Measurements from ENCODE around the gene NPTN. TPM values are rescaled to one million over a fixed set of nuclear protein-coding genes. Genes with fewer than 3 reads are reported as not detected.

The NPTN gene
- total and polyA plus RNA-seq, 9 of the 15 experiments (the other 6 are each of a cell fraction or from before 2014, with no cell fraction given) = 9.6 to 48.5 (median 21.7) TPM

DNA sequence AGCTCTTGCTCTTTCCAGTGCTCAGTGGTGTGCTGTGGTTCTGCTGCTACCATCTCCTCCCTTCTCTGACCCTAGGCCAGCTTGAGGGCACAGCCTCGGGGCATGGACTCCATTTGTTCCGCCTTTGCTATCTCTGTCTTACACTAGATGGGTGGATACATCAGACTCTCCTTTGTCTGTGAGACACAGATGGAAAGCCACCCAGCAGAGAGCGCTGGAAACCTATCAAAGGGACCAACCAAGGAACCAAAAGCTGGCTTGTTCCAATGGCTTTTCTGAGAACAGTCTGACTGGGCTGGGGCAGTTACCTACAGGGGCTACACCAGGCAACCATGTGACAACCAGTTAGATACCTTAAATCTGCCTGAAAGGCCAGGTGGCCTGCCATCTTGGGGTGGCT, 63.8 kb downstream of the NPTN start:
- no peaks in the 10 kb centered on the region for H3K9me3 ChIP-seq (replicated peaks; ENCODE audit: control insufficient read depth, insufficient read depth, low read depth, low read length)
- H3K27me3 ChIP-seq (ENCODE audit: control insufficient read depth in 2 of 2, insufficient read depth in 2 of 2, low read length in 2 of 2) = no peaks in the 10 kb centered on the region
- 70% methylated on average over 3 of the region's 3 CpGs for WGBS (ENCODE audit: insufficient coverage, low coverage, missing lambda C conversion rate)
- no peak overlapping the region for H3K4me3 ChIP-seq
- POLR2A ChIA-PET = no interaction called here
- H3K36me3 ChIP-seq (ENCODE audit: control insufficient read depth, insufficient read depth, low read length) = peaks cover 62% of the 10 kb centered on the region; the same call in 2 of the 3 replicates
- H2AFZ ChIP-seq (ENCODE audit: low read depth, low read length) = no peak overlapping the region
- CTCF ChIA-PET (ENCODE audit: low intra/inter-chr PET ratio) = interaction anchor here (1.4 kb wide), 1 partner anchor 67 kb away, joined by 5 read pairs; no protein-coding TSS in a partner anchor
- BruUV-seq (replicated peaks) = no TSS peak
- no peaks in the 10 kb centered on the region for H3K79me2 ChIP-seq (ENCODE audit: control insufficient read depth, insufficient read depth, low read length)
- no peak overlapping the region for H3K27ac ChIP-seq (ENCODE audit: extremely low read depth, low read depth, low read length)
- intact Hi-C loops (cut with micrococcal nuclease) (no loop called here), in situ Hi-C loops (cut with MboI) (no loop called here)
- peaks cover 0 to 6% of the 10 kb centered on the region in 2 experiments; a peak in 2 of 5 replicates for H3K4me1 ChIP-seq (replicated peaks in 1 of 2; ENCODE audit: control insufficient read depth in 2 of 2, insufficient read depth in 2 of 2, low read length in 2 of 2)
- peaks cover 4% of the 10 kb centered on the region; the same call in 1 of the 2 replicates for H4K20me1 ChIP-seq (replicated peaks; ENCODE audit: control insufficient read depth, insufficient read depth, low read length)
- H3K4me2 ChIP-seq (ENCODE audit: insufficient read depth, low read length) = no peak overlapping the region
- FAIRE-seq (no peak), DNase-seq (ENCODE audit: extremely low read depth in 1 of 4, low spot score in 3 of 4) (no peak), ATAC-seq (no peak)
- no peaks in the 10 kb centered on the region for H3K9me1 ChIP-seq (ENCODE audit: control insufficient read depth, insufficient read depth, low read length)
- no peak overlapping the region for H3K9ac ChIP-seq (ENCODE audit: insufficient read depth in 1 of 2, low read depth in 2 of 2, low read length in 2 of 2)
- TF ChIP-seq SMC3 (conservative IDR thresholded peaks at IDR 0.05; ENCODE audit: insufficient read depth, low read depth, low read length) (0 out of 2 replicates have a peak, but pooled peaks have one; percentile 12), GTF2E2 (tag; IDR thresholded peaks at IDR 0.05) (no peak), SUPT5H (IDR thresholded peaks at IDR 0.05) (no peak), BCOR (IDR thresholded peaks at IDR 0.05) (no peak), NFXL1 (CRISPR knock-in tag; IDR thresholded peaks at IDR 0.05) (no peak), PRMT5 (CRISPR knock-in tag; IDR thresholded peaks at IDR 0.05) (no peak), L3MBTL2 (IDR thresholded peaks at IDR 0.05) (no peak), ILF3 (IDR thresholded peaks at IDR 0.05; ENCODE audit: borderline replicate concordance) (no peak), ZBTB7A (IDR thresholded peaks at IDR 0.05; ENCODE audit: borderline replicate concordance, control insufficient read depth, low read depth, low read length) (no peak), RBFOX2 (IDR thresholded peaks at IDR 0.05; ENCODE audit: low read depth, low read length) (no peak), PCBP1 (IDR thresholded peaks at IDR 0.05; ENCODE audit: low read depth, low read length, poor library complexity, severe bottlenecking) (no peak), MEF2D (tag; conservative IDR thresholded peaks at IDR 0.05; ENCODE audit: low read depth) (no peak), ZNF41 (CRISPR knock-in tag; conservative IDR thresholded peaks at IDR 0.05) (no peak)
- TF ChIP-seq, protein P1, sequence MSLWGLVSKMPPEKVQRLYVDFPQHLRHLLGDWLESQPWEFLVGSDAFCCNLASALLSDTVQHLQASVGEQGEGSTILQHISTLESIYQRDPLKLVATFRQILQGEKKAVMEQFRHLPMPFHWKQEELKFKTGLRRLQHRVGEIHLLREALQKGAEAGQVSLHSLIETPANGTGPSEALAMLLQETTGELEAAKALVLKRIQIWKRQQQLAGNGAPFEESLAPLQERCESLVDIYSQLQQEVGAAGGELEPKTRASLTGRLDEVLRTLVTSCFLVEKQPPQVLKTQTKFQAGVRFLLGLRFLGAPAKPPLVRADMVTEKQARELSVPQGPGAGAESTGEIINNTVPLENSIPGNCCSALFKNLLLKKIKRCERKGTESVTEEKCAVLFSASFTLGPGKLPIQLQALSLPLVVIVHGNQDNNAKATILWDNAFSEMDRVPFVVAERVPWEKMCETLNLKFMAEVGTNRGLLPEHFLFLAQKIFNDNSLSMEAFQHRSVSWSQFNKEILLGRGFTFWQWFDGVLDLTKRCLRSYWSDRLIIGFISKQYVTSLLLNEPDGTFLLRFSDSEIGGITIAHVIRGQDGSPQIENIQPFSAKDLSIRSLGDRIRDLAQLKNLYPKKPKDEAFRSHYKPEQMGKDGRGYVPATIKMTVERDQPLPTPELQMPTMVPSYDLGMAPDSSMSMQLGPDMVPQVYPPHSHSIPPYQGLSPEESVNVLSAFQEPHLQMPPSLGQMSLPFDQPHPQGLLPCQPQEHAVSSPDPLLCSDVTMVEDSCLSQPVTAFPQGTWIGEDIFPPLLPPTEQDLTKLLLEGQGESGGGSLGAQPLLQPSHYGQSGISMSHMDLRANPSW (CRISPR knock-in tag; IDR thresholded peaks at IDR 0.05) = no peak
- TF ChIP-seq, protein P2, sequence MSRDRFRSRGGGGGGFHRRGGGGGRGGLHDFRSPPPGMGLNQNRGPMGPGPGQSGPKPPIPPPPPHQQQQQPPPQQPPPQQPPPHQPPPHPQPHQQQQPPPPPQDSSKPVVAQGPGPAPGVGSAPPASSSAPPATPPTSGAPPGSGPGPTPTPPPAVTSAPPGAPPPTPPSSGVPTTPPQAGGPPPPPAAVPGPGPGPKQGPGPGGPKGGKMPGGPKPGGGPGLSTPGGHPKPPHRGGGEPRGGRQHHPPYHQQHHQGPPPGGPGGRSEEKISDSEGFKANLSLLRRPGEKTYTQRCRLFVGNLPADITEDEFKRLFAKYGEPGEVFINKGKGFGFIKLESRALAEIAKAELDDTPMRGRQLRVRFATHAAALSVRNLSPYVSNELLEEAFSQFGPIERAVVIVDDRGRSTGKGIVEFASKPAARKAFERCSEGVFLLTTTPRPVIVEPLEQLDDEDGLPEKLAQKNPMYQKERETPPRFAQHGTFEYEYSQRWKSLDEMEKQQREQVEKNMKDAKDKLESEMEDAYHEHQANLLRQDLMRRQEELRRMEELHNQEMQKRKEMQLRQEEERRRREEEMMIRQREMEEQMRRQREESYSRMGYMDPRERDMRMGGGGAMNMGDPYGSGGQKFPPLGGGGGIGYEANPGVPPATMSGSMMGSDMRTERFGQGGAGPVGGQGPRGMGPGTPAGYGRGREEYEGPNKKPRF (IDR thresholded peaks at IDR 0.05; ENCODE audit: low read depth, low read length) = no peak
- TF ChIP-seq, protein P3, sequence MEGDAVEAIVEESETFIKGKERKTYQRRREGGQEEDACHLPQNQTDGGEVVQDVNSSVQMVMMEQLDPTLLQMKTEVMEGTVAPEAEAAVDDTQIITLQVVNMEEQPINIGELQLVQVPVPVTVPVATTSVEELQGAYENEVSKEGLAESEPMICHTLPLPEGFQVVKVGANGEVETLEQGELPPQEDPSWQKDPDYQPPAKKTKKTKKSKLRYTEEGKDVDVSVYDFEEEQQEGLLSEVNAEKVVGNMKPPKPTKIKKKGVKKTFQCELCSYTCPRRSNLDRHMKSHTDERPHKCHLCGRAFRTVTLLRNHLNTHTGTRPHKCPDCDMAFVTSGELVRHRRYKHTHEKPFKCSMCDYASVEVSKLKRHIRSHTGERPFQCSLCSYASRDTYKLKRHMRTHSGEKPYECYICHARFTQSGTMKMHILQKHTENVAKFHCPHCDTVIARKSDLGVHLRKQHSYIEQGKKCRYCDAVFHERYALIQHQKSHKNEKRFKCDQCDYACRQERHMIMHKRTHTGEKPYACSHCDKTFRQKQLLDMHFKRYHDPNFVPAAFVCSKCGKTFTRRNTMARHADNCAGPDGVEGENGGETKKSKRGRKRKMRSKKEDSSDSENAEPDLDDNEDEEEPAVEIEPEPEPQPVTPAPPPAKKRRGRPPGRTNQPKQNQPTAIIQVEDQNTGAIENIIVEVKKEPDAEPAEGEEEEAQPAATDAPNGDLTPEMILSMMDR (IDR thresholded peaks at IDR 0.05 in 2 of 3, conservative IDR thresholded peaks at IDR 0.05 in 1 of 3; ENCODE audit: insufficient read depth in 2 of 3, low read depth in 1 of 3, low read length in 3 of 3) = peak in 1 of 3 experiments; percentile 30; a peak in 2 of 6 replicates
